ENCODE data around the gene RAN. TPM values are rescaled to one million over a fixed set of nuclear protein-coding genes. Genes with fewer than 3 reads are reported as not detected.

The RAN gene
- total and polyA plus RNA-seq, 9 of the 15 experiments (the other 6 are each of a cell fraction or from before 2014, with no cell fraction given) = 1,687 to 3,820 (median 2,300) TPM

DNA sequence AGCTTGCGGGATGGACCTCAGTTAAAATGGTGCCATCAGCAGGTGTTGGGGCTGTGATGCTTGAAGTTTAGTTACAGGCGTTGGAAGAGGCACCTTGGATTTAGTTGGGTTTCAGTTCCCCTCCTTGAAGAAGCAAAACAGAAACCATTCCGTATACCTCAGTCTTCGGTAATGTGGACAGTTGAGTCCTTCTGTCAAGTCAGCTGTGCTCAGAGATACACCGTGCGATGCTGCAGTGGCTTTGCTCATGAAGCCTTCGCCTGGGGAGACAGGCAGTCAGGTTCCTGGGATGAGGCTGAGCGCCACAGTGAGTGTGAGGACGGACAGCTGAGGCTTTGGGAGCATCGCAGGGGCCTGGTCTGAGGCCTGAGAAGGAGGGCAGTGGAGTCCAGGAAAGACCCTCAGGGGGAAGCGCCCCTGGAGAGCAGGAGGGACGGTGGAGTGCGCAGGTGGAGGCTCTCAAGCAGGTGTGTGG lies 7.4 kb downstream of the RAN start (continued):
- TF ChIP-seq, protein P1, sequence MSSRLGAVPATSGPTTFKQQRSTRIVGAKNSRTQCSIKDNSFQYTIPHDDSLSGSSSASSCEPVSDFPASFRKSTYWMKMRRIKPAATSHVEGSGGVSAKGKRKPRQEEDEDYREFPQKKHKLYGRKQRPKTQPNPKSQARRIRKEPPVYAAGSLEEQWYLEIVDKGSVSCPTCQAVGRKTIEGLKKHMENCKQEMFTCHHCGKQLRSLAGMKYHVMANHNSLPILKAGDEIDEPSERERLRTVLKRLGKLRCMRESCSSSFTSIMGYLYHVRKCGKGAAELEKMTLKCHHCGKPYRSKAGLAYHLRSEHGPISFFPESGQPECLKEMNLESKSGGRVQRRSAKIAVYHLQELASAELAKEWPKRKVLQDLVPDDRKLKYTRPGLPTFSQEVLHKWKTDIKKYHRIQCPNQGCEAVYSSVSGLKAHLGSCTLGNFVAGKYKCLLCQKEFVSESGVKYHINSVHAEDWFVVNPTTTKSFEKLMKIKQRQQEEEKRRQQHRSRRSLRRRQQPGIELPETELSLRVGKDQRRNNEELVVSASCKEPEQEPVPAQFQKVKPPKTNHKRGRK (tag; IDR thresholded peaks at IDR 0.05) = no peak
- TF ChIP-seq ZNF133 (CRISPR knock-in tag; IDR thresholded peaks at IDR 0.05) (no peak), ADNP (tag; IDR thresholded peaks at IDR 0.05) (no peak), HOXB6 (CRISPR knock-in tag; IDR thresholded peaks at IDR 0.05; ENCODE audit: borderline replicate concordance) (no peak), PTBP1 (IDR thresholded peaks at IDR 0.05; ENCODE audit: low read depth, low read length) (no peak), CBX8 (IDR thresholded peaks at IDR 0.05; ENCODE audit: borderline replicate concordance, extremely low read depth, low read depth, low read length, poor library complexity, severe bottlenecking) (no peak), FOXA3 (CRISPR knock-in tag; conservative IDR thresholded peaks at IDR 0.05 in 1 of 2, IDR thresholded peaks at IDR 0.05 in 1 of 2) (no peak), PCBP1 (IDR thresholded peaks at IDR 0.05; ENCODE audit: low read depth, low read length, poor library complexity, severe bottlenecking) (no peak), SNRNP70 (optimal IDR thresholded peaks at IDR 0.05; ENCODE audit: low read depth, low read length) (no peak)
- TF ChIP-seq, protein P2, sequence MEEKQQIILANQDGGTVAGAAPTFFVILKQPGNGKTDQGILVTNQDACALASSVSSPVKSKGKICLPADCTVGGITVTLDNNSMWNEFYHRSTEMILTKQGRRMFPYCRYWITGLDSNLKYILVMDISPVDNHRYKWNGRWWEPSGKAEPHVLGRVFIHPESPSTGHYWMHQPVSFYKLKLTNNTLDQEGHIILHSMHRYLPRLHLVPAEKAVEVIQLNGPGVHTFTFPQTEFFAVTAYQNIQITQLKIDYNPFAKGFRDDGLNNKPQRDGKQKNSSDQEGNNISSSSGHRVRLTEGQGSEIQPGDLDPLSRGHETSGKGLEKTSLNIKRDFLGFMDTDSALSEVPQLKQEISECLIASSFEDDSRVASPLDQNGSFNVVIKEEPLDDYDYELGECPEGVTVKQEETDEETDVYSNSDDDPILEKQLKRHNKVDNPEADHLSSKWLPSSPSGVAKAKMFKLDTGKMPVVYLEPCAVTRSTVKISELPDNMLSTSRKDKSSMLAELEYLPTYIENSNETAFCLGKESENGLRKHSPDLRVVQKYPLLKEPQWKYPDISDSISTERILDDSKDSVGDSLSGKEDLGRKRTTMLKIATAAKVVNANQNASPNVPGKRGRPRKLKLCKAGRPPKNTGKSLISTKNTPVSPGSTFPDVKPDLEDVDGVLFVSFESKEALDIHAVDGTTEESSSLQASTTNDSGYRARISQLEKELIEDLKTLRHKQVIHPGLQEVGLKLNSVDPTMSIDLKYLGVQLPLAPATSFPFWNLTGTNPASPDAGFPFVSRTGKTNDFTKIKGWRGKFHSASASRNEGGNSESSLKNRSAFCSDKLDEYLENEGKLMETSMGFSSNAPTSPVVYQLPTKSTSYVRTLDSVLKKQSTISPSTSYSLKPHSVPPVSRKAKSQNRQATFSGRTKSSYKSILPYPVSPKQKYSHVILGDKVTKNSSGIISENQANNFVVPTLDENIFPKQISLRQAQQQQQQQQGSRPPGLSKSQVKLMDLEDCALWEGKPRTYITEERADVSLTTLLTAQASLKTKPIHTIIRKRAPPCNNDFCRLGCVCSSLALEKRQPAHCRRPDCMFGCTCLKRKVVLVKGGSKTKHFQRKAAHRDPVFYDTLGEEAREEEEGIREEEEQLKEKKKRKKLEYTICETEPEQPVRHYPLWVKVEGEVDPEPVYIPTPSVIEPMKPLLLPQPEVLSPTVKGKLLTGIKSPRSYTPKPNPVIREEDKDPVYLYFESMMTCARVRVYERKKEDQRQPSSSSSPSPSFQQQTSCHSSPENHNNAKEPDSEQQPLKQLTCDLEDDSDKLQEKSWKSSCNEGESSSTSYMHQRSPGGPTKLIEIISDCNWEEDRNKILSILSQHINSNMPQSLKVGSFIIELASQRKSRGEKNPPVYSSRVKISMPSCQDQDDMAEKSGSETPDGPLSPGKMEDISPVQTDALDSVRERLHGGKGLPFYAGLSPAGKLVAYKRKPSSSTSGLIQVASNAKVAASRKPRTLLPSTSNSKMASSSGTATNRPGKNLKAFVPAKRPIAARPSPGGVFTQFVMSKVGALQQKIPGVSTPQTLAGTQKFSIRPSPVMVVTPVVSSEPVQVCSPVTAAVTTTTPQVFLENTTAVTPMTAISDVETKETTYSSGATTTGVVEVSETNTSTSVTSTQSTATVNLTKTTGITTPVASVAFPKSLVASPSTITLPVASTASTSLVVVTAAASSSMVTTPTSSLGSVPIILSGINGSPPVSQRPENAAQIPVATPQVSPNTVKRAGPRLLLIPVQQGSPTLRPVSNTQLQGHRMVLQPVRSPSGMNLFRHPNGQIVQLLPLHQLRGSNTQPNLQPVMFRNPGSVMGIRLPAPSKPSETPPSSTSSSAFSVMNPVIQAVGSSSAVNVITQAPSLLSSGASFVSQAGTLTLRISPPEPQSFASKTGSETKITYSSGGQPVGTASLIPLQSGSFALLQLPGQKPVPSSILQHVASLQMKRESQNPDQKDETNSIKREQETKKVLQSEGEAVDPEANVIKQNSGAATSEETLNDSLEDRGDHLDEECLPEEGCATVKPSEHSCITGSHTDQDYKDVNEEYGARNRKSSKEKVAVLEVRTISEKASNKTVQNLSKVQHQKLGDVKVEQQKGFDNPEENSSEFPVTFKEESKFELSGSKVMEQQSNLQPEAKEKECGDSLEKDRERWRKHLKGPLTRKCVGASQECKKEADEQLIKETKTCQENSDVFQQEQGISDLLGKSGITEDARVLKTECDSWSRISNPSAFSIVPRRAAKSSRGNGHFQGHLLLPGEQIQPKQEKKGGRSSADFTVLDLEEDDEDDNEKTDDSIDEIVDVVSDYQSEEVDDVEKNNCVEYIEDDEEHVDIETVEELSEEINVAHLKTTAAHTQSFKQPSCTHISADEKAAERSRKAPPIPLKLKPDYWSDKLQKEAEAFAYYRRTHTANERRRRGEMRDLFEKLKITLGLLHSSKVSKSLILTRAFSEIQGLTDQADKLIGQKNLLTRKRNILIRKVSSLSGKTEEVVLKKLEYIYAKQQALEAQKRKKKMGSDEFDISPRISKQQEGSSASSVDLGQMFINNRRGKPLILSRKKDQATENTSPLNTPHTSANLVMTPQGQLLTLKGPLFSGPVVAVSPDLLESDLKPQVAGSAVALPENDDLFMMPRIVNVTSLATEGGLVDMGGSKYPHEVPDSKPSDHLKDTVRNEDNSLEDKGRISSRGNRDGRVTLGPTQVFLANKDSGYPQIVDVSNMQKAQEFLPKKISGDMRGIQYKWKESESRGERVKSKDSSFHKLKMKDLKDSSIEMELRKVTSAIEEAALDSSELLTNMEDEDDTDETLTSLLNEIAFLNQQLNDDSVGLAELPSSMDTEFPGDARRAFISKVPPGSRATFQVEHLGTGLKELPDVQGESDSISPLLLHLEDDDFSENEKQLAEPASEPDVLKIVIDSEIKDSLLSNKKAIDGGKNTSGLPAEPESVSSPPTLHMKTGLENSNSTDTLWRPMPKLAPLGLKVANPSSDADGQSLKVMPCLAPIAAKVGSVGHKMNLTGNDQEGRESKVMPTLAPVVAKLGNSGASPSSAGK (IDR thresholded peaks at IDR 0.05) = no peak
- TF ChIP-seq, protein P3, sequence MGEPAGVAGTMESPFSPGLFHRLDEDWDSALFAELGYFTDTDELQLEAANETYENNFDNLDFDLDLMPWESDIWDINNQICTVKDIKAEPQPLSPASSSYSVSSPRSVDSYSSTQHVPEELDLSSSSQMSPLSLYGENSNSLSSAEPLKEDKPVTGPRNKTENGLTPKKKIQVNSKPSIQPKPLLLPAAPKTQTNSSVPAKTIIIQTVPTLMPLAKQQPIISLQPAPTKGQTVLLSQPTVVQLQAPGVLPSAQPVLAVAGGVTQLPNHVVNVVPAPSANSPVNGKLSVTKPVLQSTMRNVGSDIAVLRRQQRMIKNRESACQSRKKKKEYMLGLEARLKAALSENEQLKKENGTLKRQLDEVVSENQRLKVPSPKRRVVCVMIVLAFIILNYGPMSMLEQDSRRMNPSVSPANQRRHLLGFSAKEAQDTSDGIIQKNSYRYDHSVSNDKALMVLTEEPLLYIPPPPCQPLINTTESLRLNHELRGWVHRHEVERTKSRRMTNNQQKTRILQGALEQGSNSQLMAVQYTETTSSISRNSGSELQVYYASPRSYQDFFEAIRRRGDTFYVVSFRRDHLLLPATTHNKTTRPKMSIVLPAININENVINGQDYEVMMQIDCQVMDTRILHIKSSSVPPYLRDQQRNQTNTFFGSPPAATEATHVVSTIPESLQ (CRISPR knock-in tag; IDR thresholded peaks at IDR 0.05) = no peak

Data from K562 (cell line).